ENCODE data around the gene SVEP1. TPM values are rescaled to one million over a fixed set of nuclear protein-coding genes. Genes with fewer than 3 reads are reported as not detected.

SVEP1 gene
- total and polyA plus RNA-seq, 7 donors, result 0.78 to 16.3 (median 5.5) TPM

GRCh38 chr9:110512817-110513216 is 66.7 kb downstream of the SVEP1 start:
- no peak for DNase-seq
- intact Hi-C loops (cut with DNase I), result no loop called here
- 87 to 89% (median 88%) methylated on average over 3 of the region's 3 CpGs for WGBS, 3 donors

GRCh38 chr9:110509792-110510191 is 69.7 kb downstream of the SVEP1 start:
- H3K27me3 ChIP-seq (ENCODE audit: insufficient read depth in 3 of 3, low read length in 2 of 3), result no peaks in the 10 kb centered on the region
- H3K9me3 ChIP-seq, result no peaks in the 10 kb centered on the region
- TF ChIP-seq CTCF (IDR thresholded peaks at IDR 0.05), result no peak
- no peak for ATAC-seq
- H3K27ac ChIP-seq, result no peak overlapping the region
- no peak for DNase-seq
- 74 to 89% (median 81%) methylated on average over 1 of the region's 1 CpG for WGBS, 3 donors
- H3K36me3 ChIP-seq (ENCODE audit: insufficient read depth in 1 of 2, low read depth in 1 of 2), result no peaks in the 10 kb centered on the region
- H3K4me1 ChIP-seq, result no peaks in the 10 kb centered on the region
- intact Hi-C loops (cut with DNase I), result no loop called here
- H3K4me3 ChIP-seq, result no peak overlapping the region

More at GRCh38 chr9:110512817-110513216, 66.7 kb downstream of the SVEP1 start:
- no peak for ATAC-seq
- Histone ChIP-seq H3K27me3 (ENCODE audit: insufficient read depth in 3 of 3, low read length in 2 of 3) (no peaks in the 10 kb centered on the region), H3K27ac (no peak overlapping the region), H3K4me3 (no peak overlapping the region), H3K4me1 (no peaks in the 10 kb centered on the region), H3K9me3 (no peaks in the 10 kb centered on the region), H3K36me3 (ENCODE audit: insufficient read depth in 1 of 2, low read depth in 1 of 2) (no peaks in the 10 kb centered on the region)
- TF ChIP-seq CTCF (IDR thresholded peaks at IDR 0.05), result no peak

GRCh38 chr9:110502842-110503241 is 76.7 kb downstream of the SVEP1 start:
- ATAC-seq, result no peak
- WGBS, 3 donors, result 88 to 91% (median 90%) methylated on average over 3 of the region's 3 CpGs
- no peak for DNase-seq
- H3K36me3 ChIP-seq (ENCODE audit: insufficient read depth in 1 of 2, low read depth in 1 of 2), result no peaks in the 10 kb centered on the region
- no peaks in the 10 kb centered on the region for H3K4me1 ChIP-seq
- no peak overlapping the region for H3K27ac ChIP-seq
- intact Hi-C loops (cut with DNase I), result no loop called here
- no peak overlapping the region for H3K4me3 ChIP-seq
- H3K27me3 ChIP-seq (ENCODE audit: insufficient read depth in 3 of 3, low read length in 2 of 3), result no peaks in the 10 kb centered on the region
- no peak for TF ChIP-seq CTCF (IDR thresholded peaks at IDR 0.05)
- no peaks in the 10 kb centered on the region for H3K9me3 ChIP-seq

- H3K27ac ChIP-seq, result no peak overlapping the region
- no peaks in the 10 kb centered on the region for H3K9me3 ChIP-seq
- DNase-seq (no peak), ATAC-seq (no peak)
- 61 to 85% (median 64%) methylated on average over 1 of the region's 1 CpG for WGBS, 3 donors
- H3K4me1 ChIP-seq, result no peaks in the 10 kb centered on the region
- intact Hi-C loops (cut with DNase I), result no loop called here
- no peaks in the 10 kb centered on the region for H3K36me3 ChIP-seq (ENCODE audit: insufficient read depth in 1 of 2, low read depth in 1 of 2)
- no peaks in the 10 kb centered on the region for H3K27me3 ChIP-seq (ENCODE audit: insufficient read depth in 3 of 3, low read length in 2 of 3)
- TF ChIP-seq CTCF (IDR thresholded peaks at IDR 0.05), result no peak
- no peak overlapping the region for H3K4me3 ChIP-seq
These were observed 79.9 kb downstream of the SVEP1 start for GRCh38 chr9:110499608-110500007.

GRCh38 chr9:110487196-110487595 is 92.3 kb downstream of the SVEP1 start:
- H3K27me3 ChIP-seq (ENCODE audit: insufficient read depth in 3 of 3, low read length in 2 of 3), result no peaks in the 10 kb centered on the region
- no peaks in the 10 kb centered on the region for H3K4me1 ChIP-seq
- peaks cover 0 to 3% of the 10 kb centered on the region in 2 donors for H3K36me3 ChIP-seq (ENCODE audit: insufficient read depth in 1 of 2, low read depth in 1 of 2)
- intact Hi-C loops (cut with DNase I), result no loop called here
- no peaks in the 10 kb centered on the region for H3K9me3 ChIP-seq
- no peak for TF ChIP-seq CTCF (IDR thresholded peaks at IDR 0.05)
- no peak overlapping the region for H3K27ac ChIP-seq
- DNase-seq, result no peak
- no peak for ATAC-seq
- no peak overlapping the region for H3K4me3 ChIP-seq
